Neural cell (in vitro differentiated cells): ENCODE results near the gene ADGRL3. TPM values are rescaled to one million over a fixed set of nuclear protein-coding genes. Genes with fewer than 3 reads are reported as not detected.

Source experiments
- H2AFZ ChIP-seq: fragments of 200-600, 300-800 bp; sonication (generic), shearing (Covaris generic); 2 replicates; pipeline ENCODE4 v1.6.0; 2014; ENCODE audit warnings: low read depth, mild to moderate bottlenecking, antibody characterized with exemption, low read length, moderate library complexity
- H3F3A ChIP-seq: fragments of 200-600 bp; shearing (Covaris generic); 2 replicates; pipeline ENCODE4 v1.6.1; 2016; ENCODE audit warnings: mild to moderate bottlenecking, moderate library complexity, mixed read lengths, antibody characterized with exemption, low read length; ENCODE audit not compliant: insufficient read depth, poor library complexity, severe bottlenecking
- H3K27ac ChIP-seq: fragments of 200-600, 300-800 bp; sonication (generic), shearing (Covaris generic); 2 replicates; pipeline ENCODE4 v1.5.1; 2014; ENCODE audit warnings: mild to moderate bottlenecking, low read length, moderate library complexity
- H3K27me3 ChIP-seq: fragments of 300-800, 200-600 bp; sonication (generic), shearing (Covaris generic); 2 replicates; pipeline ENCODE4 v1.6.0; 2014; ENCODE audit warnings: mild to moderate bottlenecking, low read depth, low read length, moderate library complexity; ENCODE audit not compliant: insufficient read depth
- H3K36me3 ChIP-seq: fragments of 300-800, 200-600 bp; sonication (generic), shearing (Covaris generic); 2 replicates; pipeline ENCODE4 v1.5.1; 2014; ENCODE audit warnings: mild to moderate bottlenecking, antibody characterized with exemption, low read length, moderate library complexity; ENCODE audit not compliant: insufficient read depth
- H3K4me2 ChIP-seq: fragments of 300-800, 200-600 bp; sonication (generic), shearing (Covaris generic); 2 replicates; pipeline ENCODE4 v1.6.0; 2014; ENCODE audit warnings: mild to moderate bottlenecking, low read length
- H3K4me3 ChIP-seq: fragments of 300-800, 200-600 bp; sonication (generic), shearing (Covaris generic); 2 replicates; pipeline ENCODE4 v1.5.1; 2014; ENCODE audit warnings: mild to moderate bottlenecking, low read length, moderate library complexity
- H3K79me2 ChIP-seq: fragments of 200-600 bp; shearing (Covaris generic); replicated peaks from 2 replicates; pipeline ENCODE4 v1.6.0; 2014; ENCODE audit warnings: mild to moderate bottlenecking, low read length, moderate library complexity; ENCODE audit not compliant: insufficient read depth
- H3K9ac ChIP-seq: fragments of 300-800, 200-600 bp; sonication (generic), shearing (Covaris generic); 2 replicates; pipeline ENCODE4 v1.6.1; 2016; ENCODE audit warnings: mild to moderate bottlenecking, low read length, mixed read lengths
- H3K9me2 ChIP-seq: fragments of 200-600 bp; shearing (Covaris generic); 2 replicates; pipeline ENCODE4 v1.6.1; 2016; ENCODE audit warnings: mild to moderate bottlenecking, low read length, mixed read lengths; ENCODE audit not compliant: insufficient read depth
- H3K9me3 ChIP-seq: fragments of 200-600, 300-800 bp; sonication (generic), shearing (Covaris generic); 2 replicates; pipeline ENCODE4 v1.6.1; 2016; ENCODE audit warnings: mild to moderate bottlenecking, mixed run types, low read length, moderate library complexity, mixed read lengths
- H4K20me1 ChIP-seq: fragments of 200-600 bp; shearing (Covaris generic); 2 replicates; pipeline ENCODE4 v1.6.1; 2016; ENCODE audit warnings: mild to moderate bottlenecking, mixed run types; ENCODE audit not compliant: insufficient read depth
- CTCF ChIP-seq: fragments of 450-650 bp; IDR thresholded peaks from 2 replicates; pipeline ENCODE4 v1.5.1; 2014; ENCODE audit warnings: antibody characterized with exemption, mild to moderate bottlenecking, moderate library complexity; ENCODE audit not compliant: poor library complexity, severe bottlenecking
- EP300 ChIP-seq: fragments of 450-650 bp; conservative IDR thresholded peaks from 2 replicates; pipeline ENCODE4 v1.6.1; 2014; ENCODE audit warnings: antibody characterized with exemption, mild to moderate bottlenecking, moderate library complexity; ENCODE audit not compliant: poor library complexity, severe bottlenecking
- EZH2 ChIP-seq: fragments of 200-600, 300-800 bp; shearing (Covaris generic), sonication (generic); IDR thresholded peaks from 2 replicates; pipeline ENCODE4 v1.6.1; 2014; ENCODE audit warnings: antibody characterized with exemption, low read length, borderline replicate concordance, mild to moderate bottlenecking; ENCODE audit not compliant: insufficient read depth, poor library complexity, severe bottlenecking
- MXI1 ChIP-seq: fragments of 450-650 bp; conservative IDR thresholded peaks from 2 replicates; pipeline ENCODE4 v1.6.1; 2014; ENCODE audit warnings: antibody characterized with exemption, mild to moderate bottlenecking; ENCODE audit not compliant: poor library complexity, severe bottlenecking
- POLR2AphosphoS5 ChIP-seq: IDR thresholded peaks from 2 replicates; pipeline ENCODE4 v1.6.1; 2012
- RAD21 ChIP-seq: fragments of 450-650 bp; conservative IDR thresholded peaks from 2 replicates; pipeline ENCODE4 v1.6.1; 2014; ENCODE audit warnings: antibody characterized with exemption, mild to moderate bottlenecking, moderate library complexity
- REST ChIP-seq: IDR thresholded peaks from 2 replicates; pipeline ENCODE4 v1.6.1; 2012; ENCODE audit warnings: borderline replicate concordance
- SMC3 ChIP-seq: fragments of 450-650 bp; conservative IDR thresholded peaks from 2 replicates; pipeline ENCODE4 v1.6.1; 2014; ENCODE audit warnings: antibody characterized with exemption, mild to moderate bottlenecking, moderate library complexity; ENCODE audit not compliant: poor library complexity
- TAF1 ChIP-seq: IDR thresholded peaks from 2 replicates; pipeline ENCODE4 v1.6.1; 2012; ENCODE audit warnings: low read depth
- polyA plus RNA-seq: library from polyadenylated mRNA; depleted of rRNA; stranded (reverse); fragments of >200 nt; gene quantifications from 2 replicates; pipeline ENCODE4 v1.2.3, GENCODE V29; 2014

Gene ADGRL3
- polyA plus RNA-seq, 1 donor from 2014 or later = 99.4 TPM

- no peaks in the 10 kb centered on the region for H3K9me2 ChIP-seq
Observed at GRCh38 chr4:61520681-61521160, 320.6 kb downstream of the ADGRL3 start.

GRCh38 chr4:61521451-61521850, 321.3 kb downstream of the ADGRL3 start:
- Histone ChIP-seq H3K4me2 (no peak overlapping the region), H2AFZ (no peak overlapping the region), H3K36me3 (no peaks in the 10 kb centered on the region), H3K9me2 (no peaks in the 10 kb centered on the region), H3K9me3 (no peaks in the 10 kb centered on the region), H3K27ac (no peak overlapping the region), H3K27me3 (no peaks in the 10 kb centered on the region), H3K79me2 (peaks cover 4% of the 10 kb centered on the region), H3F3A (no peaks in the 10 kb centered on the region), H4K20me1 (no peaks in the 10 kb centered on the region), H3K9ac (no peak overlapping the region), H3K4me3 (no peak overlapping the region)
- TF ChIP-seq POLR2AphosphoS5 (no peak), TAF1 (no peak), SMC3 (no peak), EP300 (no peak), EZH2 (no peak)

More at GRCh38 chr4:61520681-61521160, 320.6 kb downstream of the ADGRL3 start:
- no peak overlapping the region for H2AFZ ChIP-seq
- no peak overlapping the region for H3K4me2 ChIP-seq
- H3K4me3 ChIP-seq = no peak overlapping the region
- H3K79me2 ChIP-seq = peaks cover 7% of the 10 kb centered on the region
- H3K27ac ChIP-seq = no peak overlapping the region
- no peaks in the 10 kb centered on the region for H3K36me3 ChIP-seq
- H3F3A ChIP-seq = no peaks in the 10 kb centered on the region
- no peaks in the 10 kb centered on the region for H4K20me1 ChIP-seq
- H3K9ac ChIP-seq = no peak overlapping the region
- no peak for TF ChIP-seq EP300
- TF ChIP-seq TAF1 = no peak
- TF ChIP-seq EZH2 = no peak
- TF ChIP-seq POLR2AphosphoS5 = no peak
- no peak for TF ChIP-seq RAD21
- no peak for TF ChIP-seq SMC3
- TF ChIP-seq CTCF = no peak
- no peak for TF ChIP-seq REST
- TF ChIP-seq MXI1 = no peak
- H3K9me3 ChIP-seq = no peaks in the 10 kb centered on the region
- no peaks in the 10 kb centered on the region for H3K27me3 ChIP-seq
